Measurements from ENCODE around the gene SGMS2. TPM values are rescaled to one million over a fixed set of nuclear protein-coding genes. Genes with fewer than 3 reads are reported as not detected.

The SGMS2 gene
- total and polyA plus RNA-seq, 10 of the 15 experiments (the other 5 are each of a cell fraction or from before 2014, with no cell fraction given), result under 0.01 to 3.2 (median 0.17) TPM; not detected in 4

GRCh38 chr4:107831140-107831539 lies 6.4 kb downstream of the SGMS2 start (continued):
- TF ChIP-seq, protein P1, sequence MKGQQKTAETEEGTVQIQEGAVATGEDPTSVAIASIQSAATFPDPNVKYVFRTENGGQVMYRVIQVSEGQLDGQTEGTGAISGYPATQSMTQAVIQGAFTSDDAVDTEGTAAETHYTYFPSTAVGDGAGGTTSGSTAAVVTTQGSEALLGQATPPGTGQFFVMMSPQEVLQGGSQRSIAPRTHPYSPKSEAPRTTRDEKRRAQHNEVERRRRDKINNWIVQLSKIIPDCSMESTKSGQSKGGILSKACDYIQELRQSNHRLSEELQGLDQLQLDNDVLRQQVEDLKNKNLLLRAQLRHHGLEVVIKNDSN (IDR thresholded peaks at IDR 0.05; ENCODE audit: borderline replicate concordance, extremely low read length, insufficient read depth, low read depth, low read length), result no peak
- TF ChIP-seq, protein P2, sequence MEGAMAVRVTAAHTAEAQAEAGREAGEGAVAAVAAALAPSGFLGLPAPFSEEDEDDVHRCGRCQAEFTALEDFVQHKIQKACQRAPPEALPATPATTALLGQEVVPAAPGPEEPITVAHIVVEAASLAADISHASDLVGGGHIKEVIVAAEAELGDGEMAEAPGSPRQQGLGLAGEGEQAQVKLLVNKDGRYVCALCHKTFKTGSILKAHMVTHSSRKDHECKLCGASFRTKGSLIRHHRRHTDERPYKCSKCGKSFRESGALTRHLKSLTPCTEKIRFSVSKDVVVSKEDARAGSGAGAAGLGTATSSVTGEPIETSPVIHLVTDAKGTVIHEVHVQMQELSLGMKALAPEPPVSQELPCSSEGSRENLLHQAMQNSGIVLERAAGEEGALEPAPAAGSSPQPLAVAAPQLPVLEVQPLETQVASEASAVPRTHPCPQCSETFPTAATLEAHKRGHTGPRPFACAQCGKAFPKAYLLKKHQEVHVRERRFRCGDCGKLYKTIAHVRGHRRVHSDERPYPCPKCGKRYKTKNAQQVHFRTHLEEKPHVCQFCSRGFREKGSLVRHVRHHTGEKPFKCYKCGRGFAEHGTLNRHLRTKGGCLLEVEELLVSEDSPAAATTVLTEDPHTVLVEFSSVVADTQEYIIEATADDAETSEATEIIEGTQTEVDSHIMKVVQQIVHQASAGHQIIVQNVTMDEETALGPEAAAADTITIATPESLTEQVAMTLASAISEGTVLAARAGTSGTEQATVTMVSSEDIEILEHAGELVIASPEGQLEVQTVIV (IDR thresholded peaks at IDR 0.05; ENCODE audit: borderline replicate concordance, partially characterized antibody), result no peak
- TF ChIP-seq NFYA (IDR thresholded peaks at IDR 0.05; ENCODE audit: borderline replicate concordance, low read depth, low read length) (no peak), IKZF2 (IDR thresholded peaks at IDR 0.05) (no peak), ZNF207 (IDR thresholded peaks at IDR 0.05; ENCODE audit: borderline replicate concordance) (no peak), SIX5 (IDR thresholded peaks at IDR 0.05; ENCODE audit: low read depth, low read length, severe bottlenecking) (no peak), ZNF24 (IDR thresholded peaks at IDR 0.05) (no peak), YY1 (IDR thresholded peaks at IDR 0.05; ENCODE audit: low read depth, low read length) (no peak), FOS (IDR thresholded peaks at IDR 0.05; ENCODE audit: borderline replicate concordance, extremely low read depth, insufficient read length) (no peak), SREBF2 (IDR thresholded peaks at IDR 0.05; ENCODE audit: low read length) (no peak)
- TF ChIP-seq, protein P3, sequence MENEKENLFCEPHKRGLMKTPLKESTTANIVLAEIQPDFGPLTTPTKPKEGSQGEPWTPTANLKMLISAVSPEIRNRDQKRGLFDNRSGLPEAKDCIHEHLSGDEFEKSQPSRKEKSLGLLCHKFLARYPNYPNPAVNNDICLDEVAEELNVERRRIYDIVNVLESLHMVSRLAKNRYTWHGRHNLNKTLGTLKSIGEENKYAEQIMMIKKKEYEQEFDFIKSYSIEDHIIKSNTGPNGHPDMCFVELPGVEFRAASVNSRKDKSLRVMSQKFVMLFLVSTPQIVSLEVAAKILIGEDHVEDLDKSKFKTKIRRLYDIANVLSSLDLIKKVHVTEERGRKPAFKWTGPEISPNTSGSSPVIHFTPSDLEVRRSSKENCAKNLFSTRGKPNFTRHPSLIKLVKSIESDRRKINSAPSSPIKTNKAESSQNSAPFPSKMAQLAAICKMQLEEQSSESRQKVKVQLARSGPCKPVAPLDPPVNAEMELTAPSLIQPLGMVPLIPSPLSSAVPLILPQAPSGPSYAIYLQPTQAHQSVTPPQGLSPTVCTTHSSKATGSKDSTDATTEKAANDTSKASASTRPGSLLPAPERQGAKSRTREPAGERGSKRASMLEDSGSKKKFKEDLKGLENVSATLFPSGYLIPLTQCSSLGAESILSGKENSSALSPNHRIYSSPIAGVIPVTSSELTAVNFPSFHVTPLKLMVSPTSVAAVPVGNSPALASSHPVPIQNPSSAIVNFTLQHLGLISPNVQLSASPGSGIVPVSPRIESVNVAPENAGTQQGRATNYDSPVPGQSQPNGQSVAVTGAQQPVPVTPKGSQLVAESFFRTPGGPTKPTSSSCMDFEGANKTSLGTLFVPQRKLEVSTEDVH (IDR thresholded peaks at IDR 0.05; ENCODE audit: low read depth, partially characterized antibody), result no peak
